GM18867 (cell line): ENCODE results near the gene NEO1.
"Not testable (repeated sequence)": the region's sequence is repeated elsewhere in the genome, so short reads cannot be mapped to it uniquely, and the experiment has no call there.

Experiments
- ATAC-seq: cut with Tn5 transposase; IDR thresholded peaks from one replicate; pipeline ENCODE4 v1.9.1; 2021; ENCODE audit warnings: mild to moderate bottlenecking, moderate library complexity; ENCODE audit not compliant: unreplicated experiment

Gene NEO1

GRCh38 chr15:73139041-73139743 lies 86.9 kb downstream of the NEO1 start:
- ATAC-seq: no peak

- ATAC-seq: no peak
Measured at GRCh38 chr15:73139744-73140553, 87.7 kb downstream of the NEO1 start.

- ATAC-seq: no peak
Measured at GRCh38 chr15:73141216-73141900, 89.1 kb downstream of the NEO1 start.

- ATAC-seq: peak; percentile 77
Measured at GRCh38 chr15:73142802-73143762, 90.8 kb downstream of the NEO1 start.

- ATAC-seq: no peak
Measured at GRCh38 chr15:73143763-73144155, 91.5 kb downstream of the NEO1 start.

- no peak for ATAC-seq
Measured at GRCh38 chr15:73146419-73146818, 94.2 kb downstream of the NEO1 start.

GRCh38 chr15:73150831-73151230 lies 98.6 kb downstream of the NEO1 start:
- ATAC-seq: no peak

GRCh38 chr15:73153024-73153423 lies 100.8 kb downstream of the NEO1 start:
- ATAC-seq: no peak

- ATAC-seq: no peak
Measured at GRCh38 chr15:73153447-73153846, 101.2 kb downstream of the NEO1 start.

- no peak for ATAC-seq
Measured at GRCh38 chr15:73156431-73157191, 104.3 kb downstream of the NEO1 start.

GRCh38 chr15:73161546-73161945 lies 109.3 kb downstream of the NEO1 start:
- no peak for ATAC-seq

GRCh38 chr15:73165435-73165834 lies 113.2 kb downstream of the NEO1 start:
- no peak for ATAC-seq

- no peak for ATAC-seq
Measured at GRCh38 chr15:73165844-73166243, 113.6 kb downstream of the NEO1 start.

GRCh38 chr15:73166711-73167110 lies 114.4 kb downstream of the NEO1 start:
- ATAC-seq: not testable (repeated sequence)

GRCh38 chr15:73168487-73168886 lies 116.2 kb downstream of the NEO1 start:
- ATAC-seq: no peak

- ATAC-seq: no peak
Measured at GRCh38 chr15:73171711-73172110, 119.4 kb downstream of the NEO1 start.

- ATAC-seq: no peak
Measured at GRCh38 chr15:73172508-73172907, 120.2 kb downstream of the NEO1 start.

- ATAC-seq: no peak
Measured at GRCh38 chr15:73174171-73174570, 121.9 kb downstream of the NEO1 start.

- no peak for ATAC-seq
Measured at GRCh38 chr15:73175382-73175781, 123.1 kb downstream of the NEO1 start.

- no peak for ATAC-seq
Measured at GRCh38 chr15:73176598-73176997, 124.3 kb downstream of the NEO1 start.
